Parathyroid adenoma (tissue), 2 donors: Measurements from ENCODE around the gene RAB11FIP3.
"Not testable (repeated sequence)": the region's sequence is repeated elsewhere in the genome, so short reads cannot be mapped to it uniquely, and the experiment has no call there.

Experiments used
- H2AFZ ChIP-seq: fragments of 300-600 bp; sonication (generic); one replicate; pipeline ENCODE4 v1.7.0; 2017; ENCODE audit warnings: antibody characterized with exemption, mild to moderate bottlenecking
- H3K27ac ChIP-seq: fragments of 300-600 bp; sonication (generic); one replicate; pipeline ENCODE4 v1.7.0; 2017
- H3K27me3 ChIP-seq: fragments of 300-600 bp; sonication (generic); one replicate; pipeline ENCODE4 v1.7.0; 2017; ENCODE audit warnings: low read length; ENCODE audit not compliant: control insufficient read depth, insufficient read depth
- H3K36me3 ChIP-seq: fragments of 300-600 bp; sonication (generic); one replicate; pipeline ENCODE4 v1.7.0; 2017; ENCODE audit warnings: low read length; ENCODE audit not compliant: control insufficient read depth, insufficient read depth
- H3K4me1 ChIP-seq: fragments of 300-600 bp; sonication (generic); one replicate; pipeline ENCODE4 v1.7.0; 2017; ENCODE audit warnings: control low read depth
- H3K4me2 ChIP-seq: fragments of 300-600 bp; sonication (generic); one replicate; pipeline ENCODE4 v1.7.0; 2017; ENCODE audit warnings: low read length
- H3K4me3 ChIP-seq: fragments of 300-600 bp; sonication (generic); one replicate; pipeline ENCODE4 v1.7.0; 2017; ENCODE audit warnings: low read depth, low read length
- H3K79me2 ChIP-seq: fragments of 300-600 bp; sonication (generic); one replicate; pipeline ENCODE4 v1.7.0; 2017; ENCODE audit warnings: control low read depth
- H3K9ac ChIP-seq: fragments of 300-600 bp; sonication (generic); one replicate; pipeline ENCODE4 v1.7.0; 2017; ENCODE audit warnings: mild to moderate bottlenecking
- H3K9me3 ChIP-seq: fragments of 300-600 bp; sonication (generic); one replicate; pipeline ENCODE4 v1.7.0; 2017; ENCODE audit warnings: low read length; ENCODE audit not compliant: control insufficient read depth
- CTCF ChIP-seq: fragments of 300-600 bp; sonication (generic); IDR thresholded peaks from one replicate; pipeline ENCODE4 v1.7.0; 2017; ENCODE audit warnings: antibody characterized with exemption, mild to moderate bottlenecking
- donor health status: primary hyperparathyroidism.

RAB11FIP3 gene

DNA sequence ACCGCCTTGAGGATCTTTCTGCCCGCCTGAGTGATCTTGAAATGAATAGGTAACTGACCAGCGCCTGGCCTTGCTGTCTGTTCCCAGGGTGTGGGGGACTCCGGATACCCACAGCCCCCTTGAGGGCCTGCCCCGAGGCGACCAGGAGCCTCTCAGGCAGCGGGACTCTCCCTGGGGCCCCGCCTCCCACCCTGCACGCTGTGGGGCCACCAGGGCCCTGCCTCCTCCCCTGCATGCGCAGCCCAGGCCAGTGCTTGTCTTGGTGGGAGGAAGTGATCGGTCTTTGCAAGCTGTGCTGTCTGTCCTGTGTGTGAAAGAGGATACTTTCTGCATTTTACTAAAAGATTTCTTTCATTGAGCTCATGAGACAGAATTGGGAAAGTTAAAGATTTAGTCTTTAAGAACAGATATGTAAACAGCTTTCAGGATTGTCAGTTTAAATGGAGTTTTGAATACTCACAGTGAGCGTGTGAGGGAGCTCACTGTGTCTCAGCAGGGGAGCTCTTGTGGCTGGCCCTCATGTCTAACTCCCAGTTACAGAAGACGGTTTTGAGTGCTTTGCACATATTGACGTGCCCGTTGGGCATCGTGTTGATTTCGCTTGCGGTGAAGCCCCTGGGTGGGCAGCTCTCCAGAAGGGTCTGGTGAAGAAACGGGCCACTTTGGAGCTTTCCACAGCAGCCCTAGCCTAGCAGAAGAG, 65.9 kb downstream of the RAB11FIP3 start:
- Histone ChIP-seq H3K27me3 (no peaks in the 10 kb centered on the region), H3K27ac (no peak overlapping the region), H3K4me1 (no peaks in the 10 kb centered on the region), H3K4me2 (no peak overlapping the region), H3K9me3 (no peaks in the 10 kb centered on the region), H3K36me3 (no peaks in the 10 kb centered on the region), H3K9ac (no peak overlapping the region), H3K79me2 (peaks cover 7% of the 10 kb centered on the region), H3K4me3 (no peak overlapping the region), H2AFZ (no peak overlapping the region)
- TF ChIP-seq CTCF, result no peak

DNA sequence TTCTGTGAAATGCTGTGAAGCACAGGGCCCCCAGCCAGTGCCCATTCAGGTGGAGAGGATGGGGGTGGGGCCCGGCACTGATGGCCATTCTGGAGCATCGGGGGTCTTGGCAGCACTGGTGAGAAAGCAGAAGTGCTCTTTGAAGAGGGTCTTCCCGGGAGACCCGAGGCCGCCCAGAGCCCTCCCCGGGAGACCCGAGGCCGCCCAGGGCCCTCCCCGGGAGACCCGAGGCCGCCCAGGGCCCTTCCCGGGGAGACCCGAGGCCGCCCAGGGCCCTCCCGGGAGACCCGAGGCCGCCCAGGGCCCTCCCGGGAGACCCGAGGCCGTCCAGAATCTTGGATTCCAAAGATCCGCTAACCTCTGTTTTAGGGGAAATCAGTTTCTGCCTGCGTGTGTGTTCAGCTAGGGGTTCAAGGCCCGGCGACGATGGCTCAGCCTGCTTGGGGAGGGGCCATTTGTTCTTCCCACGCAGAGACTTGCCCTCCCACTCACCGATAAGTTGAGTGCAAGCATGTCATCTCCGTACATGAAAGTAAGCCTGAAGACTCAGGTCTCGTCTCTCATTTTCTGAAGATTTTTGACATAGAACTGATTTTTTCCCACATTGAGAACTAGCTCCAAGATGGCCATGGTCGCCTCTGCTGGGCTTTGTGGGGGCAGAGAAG, 66.9 kb downstream of the RAB11FIP3 start:
- no peak overlapping the region for H3K9ac ChIP-seq
- H3K79me2 ChIP-seq, result peaks cover 3% of the 10 kb centered on the region
- H2AFZ ChIP-seq, result no peak overlapping the region
- no peak overlapping the region for H3K27ac ChIP-seq
- TF ChIP-seq CTCF, result no peak
- H3K4me2 ChIP-seq, result no peak overlapping the region
- no peaks in the 10 kb centered on the region for H3K36me3 ChIP-seq
- no peaks in the 10 kb centered on the region for H3K9me3 ChIP-seq
- no peak overlapping the region for H3K4me3 ChIP-seq
- H3K4me1 ChIP-seq, result no peaks in the 10 kb centered on the region
- no peaks in the 10 kb centered on the region for H3K27me3 ChIP-seq

GRCh38 chr16:494676-495075, 69.2 kb downstream of the RAB11FIP3 start:
- not testable (repeated sequence) for H2AFZ ChIP-seq, H3K4me1 ChIP-seq, H3K9ac ChIP-seq, H3K27me3 ChIP-seq, H3K27ac ChIP-seq, H3K4me3 ChIP-seq, H3K4me2 ChIP-seq, H3K36me3 ChIP-seq, H3K9me3 ChIP-seq, H3K79me2 ChIP-seq

DNA sequence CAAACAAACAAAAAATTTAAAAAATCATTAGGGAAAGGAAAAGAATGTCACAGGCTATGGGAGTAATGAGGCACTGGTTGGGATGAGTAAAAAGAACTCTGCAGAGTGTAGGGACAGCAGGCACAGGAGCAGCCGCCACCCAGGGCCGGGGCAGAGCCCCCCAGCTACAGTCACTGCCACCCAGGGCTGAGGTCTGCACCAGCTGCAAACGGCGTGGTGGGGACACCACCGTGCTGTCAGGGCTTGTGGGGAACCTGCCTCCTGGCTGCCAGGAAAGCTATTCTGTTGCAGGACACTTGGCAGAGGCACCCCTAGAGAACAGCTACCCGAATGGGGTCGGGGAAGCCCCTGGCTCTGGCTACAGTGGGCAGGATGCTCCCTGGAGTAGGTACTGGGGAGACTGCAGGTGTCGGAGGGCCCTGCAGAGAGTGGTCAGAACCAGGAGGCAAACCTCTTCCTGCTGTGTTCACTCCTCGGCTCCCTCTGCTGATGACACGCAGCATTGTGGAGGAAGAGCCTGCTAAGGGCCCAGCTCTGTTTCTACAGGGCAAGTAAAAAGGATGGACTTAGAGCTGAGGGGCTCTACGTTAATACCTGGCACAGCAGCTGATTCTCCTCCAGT, 69.8 kb downstream of the RAB11FIP3 start:
- Histone ChIP-seq H3K79me2 (peaks cover 3% of the 10 kb centered on the region), H3K9me3 (no peaks in the 10 kb centered on the region), H3K4me1 (no peaks in the 10 kb centered on the region), H3K4me2 (no peak overlapping the region), H3K4me3 (no peak overlapping the region), H3K9ac (no peak overlapping the region), H2AFZ (no peak overlapping the region), H3K27ac (no peak overlapping the region), H3K36me3 (no peaks in the 10 kb centered on the region), H3K27me3 (no peaks in the 10 kb centered on the region)
- TF ChIP-seq CTCF, result no peak

GRCh38 chr16:496097-496886, 70.8 kb downstream of the RAB11FIP3 start:
- H3K4me3 ChIP-seq, result no peak overlapping the region
- H3K4me1 ChIP-seq, result no peaks in the 10 kb centered on the region
- H3K9ac ChIP-seq, result no peak overlapping the region
- no peak overlapping the region for H3K27ac ChIP-seq
- peaks cover 3% of the 10 kb centered on the region for H3K79me2 ChIP-seq
- no peaks in the 10 kb centered on the region for H3K9me3 ChIP-seq
- no peak overlapping the region for H3K4me2 ChIP-seq
- no peaks in the 10 kb centered on the region for H3K36me3 ChIP-seq
- no peak for TF ChIP-seq CTCF
- no peak overlapping the region for H2AFZ ChIP-seq
- H3K27me3 ChIP-seq, result no peaks in the 10 kb centered on the region
